HepG2 (cell line): ENCODE measurements around the gene CRIM1. TPM values are rescaled to one million over a fixed set of nuclear protein-coding genes. Genes with fewer than 3 reads are reported as not detected.

ENCODE experiments used
- AGO2 ChIP-seq: fragments of 200-400 bp; formaldehyde crosslinking; optimal IDR thresholded peaks from 2 replicates; pipeline ENCODE3; 2017; ENCODE audit warnings: mild to moderate bottlenecking, low read depth, low read length, moderate library complexity
- AHR ChIP-seq: IDR thresholded peaks from 2 replicates; pipeline ENCODE4 v1.6.1; 2018; ENCODE audit warnings: missing genetic modification reagents, missing compliant biosample characterization
- CBX5 ChIP-seq: sonication (generic); formaldehyde crosslinking; IDR thresholded peaks from 2 replicates; pipeline ENCODE4 v1.4.0; 2020; ENCODE audit warnings: missing genetic modification reagents, borderline replicate concordance
- EP300 ChIP-seq, 3 experiments: sonication (generic) in 1 of 3; formaldehyde crosslinking in 1 of 3; IDR thresholded peaks; 2 replicates each; pipeline versions ENCODE4 v1.5.1 to v1.6.1; 2011 to 2020; ENCODE audit warnings: low read depth in 2 of 3, low read length in 2 of 3, borderline replicate concordance in 1 of 3, improper control_type of control experiment in 1 of 3, mild to moderate bottlenecking in 1 of 3, missing genetic modification reagents in 1 of 3, moderate library complexity in 1 of 3
- FOXC1 ChIP-seq: sonication (generic); formaldehyde crosslinking; IDR thresholded peaks from 2 replicates; pipeline ENCODE4 v1.8.0; 2022; ENCODE audit warnings: mild to moderate bottlenecking, missing genetic modification reagents, borderline replicate concordance
- FOXK2 ChIP-seq: fragments of 450-650 bp; IDR thresholded peaks from 2 replicates; pipeline ENCODE4 v1.6.1; 2016
- HES4 ChIP-seq: sonication (generic); formaldehyde crosslinking; IDR thresholded peaks from 2 replicates; pipeline ENCODE4 v1.9.0; 2021; ENCODE audit warnings: mild to moderate bottlenecking, missing genetic modification reagents, borderline replicate concordance
- MEIS1 ChIP-seq: sonication (generic); formaldehyde crosslinking; IDR thresholded peaks from 2 replicates; pipeline ENCODE4 v1.9.0; 2021; ENCODE audit warnings: mild to moderate bottlenecking, missing genetic modification reagents, moderate library complexity, borderline replicate concordance
- MTA1 ChIP-seq: sonication (generic); formaldehyde crosslinking; IDR thresholded peaks from 2 replicates; pipeline ENCODE4 v1.4.0; 2020; ENCODE audit warnings: missing genetic modification reagents, mild to moderate bottlenecking, borderline replicate concordance
- MZF1 ChIP-seq: sonication (generic); formaldehyde crosslinking; IDR thresholded peaks from 2 replicates; pipeline ENCODE4 v1.8.1; 2023; ENCODE audit warnings: mild to moderate bottlenecking, missing genetic modification reagents, borderline replicate concordance
- PHF8 ChIP-seq: sonication (generic); formaldehyde crosslinking; IDR thresholded peaks from 2 replicates; pipeline ENCODE4 v1.5.0; 2020; ENCODE audit warnings: missing genetic modification reagents
- PTBP1 ChIP-seq: fragments of 200-400 bp; formaldehyde crosslinking; IDR thresholded peaks from 2 replicates; pipeline ENCODE4 v1.6.1; 2018; ENCODE audit warnings: low read length, low read depth; ENCODE audit not compliant: poor library complexity, severe bottlenecking
- RERE ChIP-seq: IDR thresholded peaks from 2 replicates; pipeline ENCODE4 v1.6.1; 2016; ENCODE audit warnings: low read depth, missing genetic modification reagents, missing compliant biosample characterization
- SMYD3 ChIP-seq: sonication (generic); formaldehyde crosslinking; IDR thresholded peaks from 2 replicates; pipeline ENCODE4 v1.8.1; 2023; ENCODE audit warnings: mild to moderate bottlenecking, missing genetic modification reagents
- SP1 ChIP-seq, 2 experiments: fragments of 450-650 bp in 1 of 2; sonication (generic) in 1 of 2; formaldehyde crosslinking in 1 of 2; IDR thresholded peaks; 2 replicates each; pipeline versions ENCODE4 v1.4.0 to v1.6.1; 2016 to 2020; ENCODE audit warnings: missing genetic modification reagents in 1 of 2
- ZBTB44 ChIP-seq: sonication (generic); formaldehyde crosslinking; IDR thresholded peaks from 2 replicates; pipeline ENCODE4 v1.4.0; 2020; ENCODE audit warnings: missing genetic modification reagents
- ZMYM4 ChIP-seq: sonication (generic); formaldehyde crosslinking; IDR thresholded peaks from 2 replicates; pipeline ENCODE4 v1.8.1; 2023; ENCODE audit warnings: mild to moderate bottlenecking, missing genetic modification reagents
- ZNF292 ChIP-seq: sonication (generic); formaldehyde crosslinking; IDR thresholded peaks from 2 replicates; pipeline ENCODE4 v1.8.1; 2022; ENCODE audit warnings: mild to moderate bottlenecking, low read depth, missing genetic modification reagents, borderline replicate concordance
- ZNF607 ChIP-seq: sonication (generic); formaldehyde crosslinking; IDR thresholded peaks from 2 replicates; pipeline ENCODE4 v1.5.1; 2020; ENCODE audit warnings: missing genetic modification reagents, mild to moderate bottlenecking, borderline replicate concordance
- ZNF878 ChIP-seq: sonication (generic); formaldehyde crosslinking; IDR thresholded peaks from 2 replicates; pipeline ENCODE4 v1.8.1; 2023; ENCODE audit warnings: mild to moderate bottlenecking, missing genetic modification reagents, moderate library complexity
- polyA plus RNA-seq, 8 experiments: library from polyadenylated mRNA; depleted of rRNA in 3 of 8; stranded (reverse) in 7 of 8; unstranded in 1 of 8; fragments of >200 nt; fragmentation: Illumina TruSeq in 4 of 8; extraction: Trizol in 4 of 8; gene quantifications; 2 replicates each; pipeline versions ENCODE4 v1.2.1 to v1.2.3, GENCODE V29; 2011 to 2016; ENCODE audit warnings: low read depth in 4 of 8, missing spikeins in 1 of 8, mixed read lengths in 1 of 8; ENCODE audit not compliant: insufficient read depth in 1 of 8
- total RNA-seq, 5 experiments: library from RNA; depleted of rRNA; stranded (reverse); fragments of >200 nt; fragmentation: Illumina TruSeq; extraction: Trizol; gene quantifications; 2 replicates each; pipeline ENCODE4 v1.2.3, GENCODE V29; 2016; ENCODE audit warnings: low read depth in 1 of 5
- TF ChIP-seq, protein P1 (sequence below): sonication (generic); formaldehyde crosslinking; IDR thresholded peaks from 2 replicates; pipeline ENCODE4 v1.4.0; 2020; ENCODE audit warnings: missing genetic modification reagents

The CRIM1 gene
- total and polyA plus RNA-seq, 2 of the 13 experiments (the other 11 are each of a cell fraction or from before 2014, with no cell fraction given): 39.1 to 69.9 TPM

DNA sequence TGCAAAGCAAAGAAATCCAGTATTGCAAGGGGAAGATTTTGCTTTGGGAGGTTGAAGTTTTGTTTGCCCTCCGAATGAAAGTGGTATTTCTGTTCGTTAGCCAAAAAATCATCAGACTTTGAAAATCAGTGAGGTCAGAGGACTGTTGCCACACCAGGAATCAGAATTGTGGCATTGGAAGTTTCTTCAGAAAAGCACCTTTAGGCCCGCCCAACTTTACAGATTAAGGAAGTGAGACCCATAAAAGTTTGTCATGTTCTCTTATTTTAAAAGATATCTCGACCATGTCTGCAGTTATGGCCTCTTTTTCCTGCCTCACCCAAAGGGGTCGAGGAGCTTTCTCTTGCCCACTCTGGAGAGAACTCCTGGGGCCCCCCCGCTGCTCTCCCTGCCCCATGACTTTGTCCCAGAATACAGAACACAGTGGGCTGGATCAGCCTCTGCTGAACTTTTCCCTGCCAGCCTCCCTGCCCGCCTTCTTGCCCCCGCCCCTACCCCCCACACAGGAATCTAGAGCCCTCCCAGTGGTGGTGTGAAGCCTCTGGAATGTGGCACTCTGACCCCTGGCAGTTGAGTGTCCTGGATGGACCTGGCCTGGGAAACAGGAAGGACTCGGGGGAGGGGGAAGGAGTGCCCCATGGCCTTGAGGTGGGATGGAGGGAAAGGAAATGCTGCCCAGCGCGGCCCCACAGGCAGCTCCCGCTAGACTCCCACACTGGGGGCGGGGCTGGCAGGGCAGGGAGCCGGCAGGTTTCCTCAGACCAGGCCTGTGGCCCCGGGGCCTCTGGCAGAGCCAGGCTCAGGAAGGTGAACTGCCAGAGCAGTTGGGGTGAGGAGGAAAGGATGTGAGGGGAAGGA, 25.3 kb downstream of the CRIM1 start (continued):
- TF ChIP-seq ZMYM4 (CRISPR knock-in tag) (peak; percentile 99), MTA1 (CRISPR knock-in tag) (peak; percentile 100), AGO2 (peak; percentile 82), HES4 (CRISPR knock-in tag) (no peak), ZNF292 (CRISPR knock-in tag) (peak; percentile 95), ZNF878 (CRISPR knock-in tag) (peak; percentile 90; the same call in 1 of the 2 replicates), SP1 (IDR thresholded peaks at IDR 0.05) (no peak), SP1 (CRISPR knock-in tag; IDR thresholded peaks at IDR 0.05) (peak; percentile 66), PTBP1 (no peak), FOXC1 (CRISPR knock-in tag) (peak; percentile 79), MZF1 (CRISPR knock-in tag) (no peak), AHR (peak; percentile 68), PHF8 (peak; percentile 52; the same call in 1 of the 2 replicates), EP300 (IDR thresholded peaks at IDR 0.05; ENCODE audit: low read depth in 2 of 2, low read length in 2 of 2) (peak; percentile 91 to 98), EP300 (CRISPR knock-in tag; IDR thresholded peaks at IDR 0.05; ENCODE audit: borderline replicate concordance) (peak; percentile 96), MEIS1 (peak; percentile 90; the same call in 1 of the 2 replicates), ZBTB44 (CRISPR knock-in tag) (0 out of 2 replicates have a peak, but pooled peaks have one; percentile 27), ZNF607 (CRISPR knock-in tag) (peak; percentile 92), SMYD3 (CRISPR knock-in tag) (peak; percentile 70; the same call in 1 of the 2 replicates), RERE (CRISPR knock-in tag) (peak; percentile 88; the same call in 1 of the 2 replicates), CBX5 (peak; percentile 94), FOXK2 (0 out of 2 replicates have a peak, but pooled peaks have one; percentile 11)
- TF ChIP-seq, protein P1, sequence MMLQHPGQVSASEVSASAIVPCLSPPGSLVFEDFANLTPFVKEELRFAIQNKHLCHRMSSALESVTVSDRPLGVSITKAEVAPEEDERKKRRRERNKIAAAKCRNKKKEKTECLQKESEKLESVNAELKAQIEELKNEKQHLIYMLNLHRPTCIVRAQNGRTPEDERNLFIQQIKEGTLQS (CRISPR knock-in tag): peak; percentile 71; the same call in 1 of the 2 replicates
